Renal pelvis (tissue), 4 donors: ENCODE data around the gene NFRKB. TPM values are rescaled to one million over a fixed set of nuclear protein-coding genes. Genes with fewer than 3 reads are reported as not detected.

Experiments used
- DNase-seq: peaks from one replicate; pipeline ENCODE4 v3.0.0-alpha.2; 2013
- polyA plus RNA-seq, 3 donors: library from polyadenylated mRNA; unstranded; fragments of 120-200 nt; gene quantifications; one replicate each; pipeline ENCODE4 v1.2.1, GENCODE V29; 2013; ENCODE audit not compliant: insufficient read length in 3 of 3

The NFRKB gene
- polyA plus RNA-seq, 3 donors = 45.3 to 55.6 (median 53.1) TPM

DNA sequence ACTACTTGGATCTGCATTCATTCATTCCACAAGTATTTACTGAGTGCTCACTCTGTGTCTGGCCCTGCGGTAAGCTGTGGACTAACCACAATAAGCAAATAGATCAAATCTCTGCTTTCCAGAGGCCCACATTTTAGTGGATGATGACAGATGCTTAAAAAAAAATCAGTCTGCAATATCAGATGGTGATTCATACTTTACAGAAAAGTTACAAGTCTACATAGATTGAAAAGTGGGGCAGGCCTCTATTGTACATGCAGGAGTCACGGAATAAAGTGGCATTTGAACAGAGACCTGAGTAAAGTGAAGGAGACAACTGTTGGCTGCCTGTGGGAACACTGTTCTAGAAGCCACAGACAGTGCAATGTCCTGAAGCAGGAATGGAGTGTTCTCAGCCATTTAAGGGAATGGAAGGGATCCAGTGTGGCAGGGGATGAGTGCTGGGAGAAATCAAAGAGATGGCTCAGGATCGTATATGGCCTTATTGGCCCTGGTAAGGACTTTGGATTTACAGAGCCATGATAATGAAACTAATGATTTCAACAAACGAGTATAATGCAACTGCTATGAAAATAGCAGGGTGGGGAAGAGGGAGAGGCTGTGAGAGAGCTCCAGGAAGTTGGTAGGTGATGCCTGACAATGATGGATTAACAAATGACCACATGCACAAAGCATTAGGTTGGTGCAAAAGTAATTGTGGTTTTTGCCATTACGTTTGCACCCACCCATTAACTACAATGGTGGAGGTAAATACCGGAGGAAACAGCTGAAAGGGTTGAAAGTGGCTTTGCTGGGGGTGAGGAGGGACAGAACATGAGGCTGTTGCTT lies 48.7 kb downstream of the NFRKB start:
- no peak for DNase-seq

Other genes starting within 250 kb of the NFRKB start
- 10 to 100 TPM; 16.1 to 28.9 (median 17.4) TPM for gene TMEM45B, start 79.7 kb downstream of the NFRKB start, polyA plus RNA-seq
- 10 to 100 TPM in 2 of 3 donors, 1 to 10 TPM in 1; 8.6 to 11.0 (median 10.3) TPM for gene PRDM10, start 107.3 kb upstream of the NFRKB start, polyA plus RNA-seq
- 100 to 1,000 TPM; 447 to 475 (median 450) TPM for gene APLP2, start 174.3 kb upstream of the NFRKB start, polyA plus RNA-seq